Tibial artery (tissue), 4 donors: ENCODE data around the gene ADCY1.
A peak's percentile ranks its signal among the peaks of the same experiment; 100 is the strongest.

ENCODE experiments used
- DNase-seq, 2 donors: peaks; one replicate each; pipeline ENCODE4 v3.0.0-alpha.2; 2019
- H3K27ac ChIP-seq, 2 donors: fragments of 200-600 bp; sonication (generic) in 1 of 2; 1 replicate in 1 of 2; 2 replicates in 1 of 2; pipeline ENCODE4 v1.5.1; 2018 to 2019; ENCODE audit warnings: mild to moderate bottlenecking in 1 of 2
- H3K27me3 ChIP-seq, 2 donors: fragments of 200-600 bp; sonication (generic) in 1 of 2; one replicate each; pipeline versions ENCODE4 v1.5.1 to v1.6.0; 2016 to 2019
- H3K36me3 ChIP-seq, 3 donors: fragments of 200-600 bp; sonication (generic) in 2 of 3; one replicate each; pipeline ENCODE4 v1.5.1; 2016 to 2019; ENCODE audit warnings: mild to moderate bottlenecking in 2 of 3
- H3K4me1 ChIP-seq, 4 donors: fragments of 200-600 bp; sonication (generic) in 2 of 4; 1 replicate in 3 of 4; 2 replicates in 1 of 4; pipeline ENCODE4 v1.5.1; 2016 to 2019
- H3K4me3 ChIP-seq, 2 donors: fragments of 200-600 bp; sonication (generic) in 1 of 2; 1 replicate in 1 of 2; 2 replicates in 1 of 2; pipeline ENCODE4 v1.5.1; 2018 to 2019; ENCODE audit warnings: mild to moderate bottlenecking in 2 of 2
- H3K9me3 ChIP-seq, 3 donors: fragments of 200-600 bp; sonication (generic) in 1 of 3; one replicate each; pipeline ENCODE4 v1.5.1; 2016 to 2019
- intact Hi-C: fragments of 100-400 bp; cut with DNase I; formaldehyde crosslinking; loops from one replicate; pipeline ENCODE4 v1.15.0; 2023; ENCODE audit warnings: low total_unique reads
- TF ChIP-seq, protein P1 (sequence below), 2 experiments: fragments of 200-600 bp in 1 of 2; fragments of 450-650 bp in 1 of 2; IDR thresholded peaks; one replicate each; pipeline ENCODE4 v1.5.1; 2017 to 2019; ENCODE audit warnings: antibody characterized with exemption in 2 of 2, mild to moderate bottlenecking in 1 of 2, moderate library complexity in 1 of 2

Gene ADCY1

DNA sequence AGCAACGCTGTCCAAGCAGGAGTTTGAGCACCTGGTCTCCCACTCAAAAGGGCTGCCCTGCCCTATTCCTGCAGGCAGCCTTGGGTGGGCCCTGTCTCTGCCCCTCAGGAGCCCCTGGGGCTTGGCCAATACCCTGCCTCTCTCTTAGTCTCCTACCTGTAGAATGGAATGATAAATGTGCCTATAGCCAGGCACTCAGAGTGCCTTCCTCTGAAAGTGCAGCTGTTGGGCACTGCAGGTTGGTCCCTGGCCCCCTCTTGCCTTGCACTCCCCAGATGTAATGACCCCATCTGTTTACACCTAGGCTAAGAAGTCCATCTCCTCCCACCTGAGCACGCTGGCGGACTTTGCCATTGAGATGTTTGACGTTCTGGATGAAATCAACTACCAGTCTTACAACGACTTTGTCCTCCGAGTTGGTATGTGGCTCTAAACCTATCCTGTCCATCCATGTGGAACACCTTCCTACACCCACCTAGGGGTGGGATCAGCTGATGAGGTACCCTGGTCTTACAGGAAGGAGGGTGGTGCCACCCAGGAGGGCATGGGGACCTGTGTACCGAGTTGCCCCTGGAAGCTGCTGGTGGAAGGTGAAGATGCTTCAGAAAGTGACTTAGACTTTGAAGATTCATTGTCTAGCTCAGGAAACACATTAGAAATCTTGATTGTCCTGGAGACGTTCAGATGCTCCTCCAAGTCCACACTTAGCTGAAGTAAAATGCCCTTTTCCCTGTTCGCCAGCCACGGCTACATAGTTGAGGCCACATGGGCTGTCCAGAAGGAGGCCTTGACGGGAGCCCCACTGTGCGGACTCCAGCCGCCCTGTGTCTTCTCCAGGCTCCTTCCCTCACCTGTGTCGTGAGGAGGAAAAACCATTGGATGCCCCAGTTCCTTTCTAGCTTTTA is 134.1 kb downstream of the ADCY1 start:
- H3K4me1 ChIP-seq = no peaks in the 10 kb centered on the region
- H3K27me3 ChIP-seq = peaks cover 0 to 1% of the 10 kb centered on the region in 2 donors
- peak in 1 of 2 donors; percentile 28 for DNase-seq
- TF ChIP-seq, protein P1, sequence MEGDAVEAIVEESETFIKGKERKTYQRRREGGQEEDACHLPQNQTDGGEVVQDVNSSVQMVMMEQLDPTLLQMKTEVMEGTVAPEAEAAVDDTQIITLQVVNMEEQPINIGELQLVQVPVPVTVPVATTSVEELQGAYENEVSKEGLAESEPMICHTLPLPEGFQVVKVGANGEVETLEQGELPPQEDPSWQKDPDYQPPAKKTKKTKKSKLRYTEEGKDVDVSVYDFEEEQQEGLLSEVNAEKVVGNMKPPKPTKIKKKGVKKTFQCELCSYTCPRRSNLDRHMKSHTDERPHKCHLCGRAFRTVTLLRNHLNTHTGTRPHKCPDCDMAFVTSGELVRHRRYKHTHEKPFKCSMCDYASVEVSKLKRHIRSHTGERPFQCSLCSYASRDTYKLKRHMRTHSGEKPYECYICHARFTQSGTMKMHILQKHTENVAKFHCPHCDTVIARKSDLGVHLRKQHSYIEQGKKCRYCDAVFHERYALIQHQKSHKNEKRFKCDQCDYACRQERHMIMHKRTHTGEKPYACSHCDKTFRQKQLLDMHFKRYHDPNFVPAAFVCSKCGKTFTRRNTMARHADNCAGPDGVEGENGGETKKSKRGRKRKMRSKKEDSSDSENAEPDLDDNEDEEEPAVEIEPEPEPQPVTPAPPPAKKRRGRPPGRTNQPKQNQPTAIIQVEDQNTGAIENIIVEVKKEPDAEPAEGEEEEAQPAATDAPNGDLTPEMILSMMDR (IDR thresholded peaks at IDR 0.05) = no peak
- intact Hi-C loops = no loop called here
- H3K36me3 ChIP-seq = no peaks in the 10 kb centered on the region
- no peak overlapping the region for H3K27ac ChIP-seq
- no peak overlapping the region for H3K4me3 ChIP-seq
- H3K9me3 ChIP-seq = no peaks in the 10 kb centered on the region

DNA sequence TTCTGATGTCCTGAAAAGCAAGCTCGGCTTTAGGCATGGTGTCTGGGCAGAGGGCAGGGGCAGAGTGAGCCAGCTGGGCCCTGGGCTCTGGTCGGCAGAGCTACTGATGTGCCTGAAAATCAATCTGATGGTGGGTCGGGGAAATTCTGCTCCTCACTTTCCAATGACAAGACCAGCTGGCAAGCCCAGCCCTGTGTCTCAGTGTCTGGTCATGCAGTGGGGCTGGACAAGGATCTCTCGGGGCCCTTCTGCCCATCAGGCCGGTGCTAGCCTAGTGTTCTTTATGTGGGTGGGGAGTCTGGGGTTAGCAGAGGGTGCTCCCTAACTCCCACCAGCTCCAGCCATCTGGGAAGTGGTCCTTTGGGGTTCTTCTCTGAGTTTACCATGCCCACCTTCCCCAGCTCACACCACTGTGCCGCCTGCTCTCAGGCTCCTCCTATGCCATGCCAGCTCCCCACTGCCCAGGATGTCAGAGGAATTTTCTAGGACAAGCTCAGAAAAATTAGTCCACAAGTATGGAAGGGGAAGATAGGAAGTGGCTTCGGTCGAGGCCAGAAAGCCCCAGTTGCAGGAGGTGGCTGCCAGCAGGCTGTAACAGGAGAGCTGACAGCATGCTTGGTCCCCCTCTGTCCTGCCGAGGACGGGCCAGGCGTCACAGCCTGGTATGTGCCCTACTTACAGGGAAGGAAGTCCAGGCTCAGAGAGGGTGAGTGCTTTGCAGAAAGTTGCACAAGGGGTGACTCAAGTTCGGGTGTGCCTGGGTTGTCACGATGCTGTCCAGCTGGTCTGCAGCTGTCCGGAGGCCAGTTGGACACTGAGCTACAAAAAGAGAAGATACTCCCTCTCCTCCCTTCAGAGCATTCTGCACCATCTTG is 135.2 kb downstream of the ADCY1 start:
- Histone ChIP-seq H3K4me3 (no peak overlapping the region), H3K36me3 (no peaks in the 10 kb centered on the region), H3K27me3 (no peaks in the 10 kb centered on the region), H3K4me1 (no peaks in the 10 kb centered on the region), H3K27ac (no peak overlapping the region), H3K9me3 (no peaks in the 10 kb centered on the region)
- TF ChIP-seq, protein P1 (IDR thresholded peaks at IDR 0.05) = no peak
- peak in 1 of 2 donors; percentile 51 for DNase-seq
- intact Hi-C loops = no loop called here

DNA sequence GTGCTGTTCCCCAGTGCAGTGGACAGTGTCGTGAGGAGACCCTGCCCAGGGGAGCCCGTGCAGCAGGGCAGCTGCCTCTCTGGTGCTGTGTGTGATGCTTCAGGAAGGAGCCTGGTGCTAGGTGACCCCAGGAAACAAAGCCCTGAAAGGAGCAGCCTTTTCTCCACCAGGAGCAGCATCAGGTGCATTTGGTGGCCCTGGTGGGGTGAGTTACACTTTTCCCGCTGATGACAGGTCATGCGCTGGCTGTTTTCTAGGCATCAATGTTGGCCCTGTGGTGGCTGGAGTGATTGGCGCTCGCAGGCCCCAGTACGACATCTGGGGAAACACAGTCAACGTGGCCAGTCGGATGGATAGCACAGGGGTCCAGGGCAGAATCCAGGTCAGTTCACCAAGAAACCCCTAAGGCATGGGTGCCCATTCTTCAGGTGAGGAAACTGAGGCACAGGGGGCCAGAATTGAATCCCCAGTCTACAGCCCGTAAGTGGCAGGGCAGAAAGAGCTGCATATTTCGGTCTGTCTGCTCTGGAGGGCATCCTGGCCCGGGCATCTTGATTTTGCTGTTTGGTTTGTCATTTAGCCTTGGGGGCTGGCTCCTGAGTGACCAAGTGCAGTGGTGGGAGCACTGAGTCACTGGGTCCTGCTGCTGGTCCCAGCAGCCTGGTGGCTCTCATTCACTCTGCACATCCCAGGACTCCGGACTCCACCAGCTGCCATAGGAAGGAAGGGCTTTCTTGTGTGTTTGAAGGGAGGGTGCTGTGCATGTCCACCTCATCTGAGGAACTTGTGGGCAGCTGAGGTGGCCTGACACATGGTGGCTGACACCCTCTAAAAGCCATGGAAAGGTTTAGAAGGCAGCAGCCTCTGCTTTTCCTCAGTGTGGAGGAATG is 136.3 kb downstream of the ADCY1 start:
- H3K27ac ChIP-seq = no peak overlapping the region
- intact Hi-C loops = no loop called here
- peak in 1 of 2 donors; percentile 60 for DNase-seq

DNA sequence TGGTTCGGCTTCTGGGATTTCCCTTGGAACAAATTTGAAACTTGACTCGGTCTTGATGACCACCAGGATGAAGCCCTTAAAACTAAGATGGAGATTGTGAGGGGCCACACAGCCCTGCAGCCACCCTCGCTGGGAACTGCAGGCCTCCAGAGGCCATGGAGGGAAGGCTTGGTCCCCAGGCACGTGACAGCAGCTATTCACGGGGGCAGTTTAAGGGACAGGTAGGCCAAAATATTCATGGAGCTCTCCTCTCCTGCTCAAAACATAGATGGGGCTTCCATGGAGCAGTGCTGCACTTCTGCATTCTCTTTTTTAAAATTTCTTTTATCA is 137.0 kb downstream of the ADCY1 start:
- DNase-seq = no peak
- TF ChIP-seq, protein P1 (IDR thresholded peaks at IDR 0.05) = no peak
- Histone ChIP-seq H3K9me3 (no peaks in the 10 kb centered on the region), H3K36me3 (no peaks in the 10 kb centered on the region), H3K4me3 (no peak overlapping the region), H3K4me1 (no peaks in the 10 kb centered on the region), H3K27ac (no peak overlapping the region), H3K27me3 (peaks cover 0 to 3% of the 10 kb centered on the region in 2 donors)
- intact Hi-C loops = no loop called here

More for the DNA sequence above, 136.3 kb downstream of the ADCY1 start:
- Histone ChIP-seq H3K4me1 (no peaks in the 10 kb centered on the region), H3K9me3 (no peaks in the 10 kb centered on the region), H3K27me3 (peaks cover 0 to 3% of the 10 kb centered on the region in 2 donors), H3K4me3 (no peak overlapping the region), H3K36me3 (no peaks in the 10 kb centered on the region)
- TF ChIP-seq, protein P1 (IDR thresholded peaks at IDR 0.05) = no peak

DNA sequence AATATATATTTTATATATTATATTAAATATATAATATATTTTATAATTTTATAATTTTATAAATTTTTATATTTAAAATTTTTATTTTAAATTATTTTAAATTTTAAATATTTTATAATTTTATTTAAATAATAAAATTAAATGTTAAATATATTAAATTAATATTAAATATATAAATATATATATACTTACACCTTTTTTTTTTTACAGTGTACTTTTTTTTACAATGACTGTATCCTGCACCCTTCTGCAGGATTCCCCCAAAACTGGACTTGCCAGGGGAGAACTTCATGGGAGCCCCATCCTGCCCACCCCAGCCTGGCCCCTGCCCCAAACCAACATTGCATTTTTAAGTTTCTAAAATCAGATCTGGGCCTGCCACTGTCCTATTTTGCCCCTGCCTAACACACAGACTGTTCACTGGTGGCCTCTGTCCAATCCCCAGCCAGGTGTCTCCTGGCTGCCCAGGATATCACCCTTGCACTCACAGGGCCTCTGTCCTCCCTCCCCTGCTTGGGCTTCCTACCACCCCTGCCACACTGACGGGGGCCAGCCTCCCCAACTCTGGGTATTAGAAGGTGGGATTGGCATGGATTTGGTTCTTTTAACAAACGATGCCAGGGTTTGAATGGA is 138.0 kb downstream of the ADCY1 start:
- H3K9me3 ChIP-seq = no peaks in the 10 kb centered on the region
- no peaks in the 10 kb centered on the region for H3K4me1 ChIP-seq
- intact Hi-C loops = no loop called here
- peak in 1 of 2 donors; percentile 42 for DNase-seq
- H3K36me3 ChIP-seq = no peaks in the 10 kb centered on the region
- H3K27ac ChIP-seq = no peak overlapping the region
- TF ChIP-seq, protein P1 (IDR thresholded peaks at IDR 0.05) = no peak
- no peak overlapping the region for H3K4me3 ChIP-seq
- H3K27me3 ChIP-seq = peaks cover 0 to 3% of the 10 kb centered on the region in 2 donors
